Vagina (tissue), 2 donors: ENCODE data around the gene ACOXL. TPM values are rescaled to one million over a fixed set of nuclear protein-coding genes. Genes with fewer than 3 reads are reported as not detected.
A peak's percentile ranks its signal among the peaks of the same experiment; 100 is the strongest.

Source experiments
- DNase-seq, 2 donors: peaks; one replicate each; pipeline ENCODE4 v3.0.0-alpha.2; 2017; ENCODE audit errors: extremely low spot score in 2 of 2
- H3K27ac ChIP-seq: fragments of 200-600 bp; sonication (generic); one replicate; pipeline ENCODE4 v1.5.1; 2019
- H3K27me3 ChIP-seq: fragments of 200-600 bp; sonication (generic); one replicate; pipeline ENCODE4 v1.5.1; 2019
- H3K36me3 ChIP-seq, 2 donors: fragments of 200-600 bp; sonication (generic); one replicate each; pipeline ENCODE4 v1.5.1; 2017 to 2019
- H3K4me1 ChIP-seq: fragments of 200-600 bp; sonication (generic); one replicate; pipeline ENCODE4 v1.5.1; 2019
- H3K4me3 ChIP-seq, 2 donors: fragments of 200-600 bp; sonication (generic); 1 replicate in 1 of 2; 2 replicates in 1 of 2; pipeline ENCODE4 v1.5.1; 2016 to 2019
- H3K9me3 ChIP-seq: fragments of 200-600 bp; sonication (generic); one replicate; pipeline ENCODE4 v1.5.1; 2019
- CTCF ChIP-seq, 3 experiments: fragments of 450-650 bp in 2 of 3; fragments of 200-600 bp in 1 of 3; sonication (generic) in 1 of 3; IDR thresholded peaks; one replicate each; pipeline ENCODE4 v1.5.1; 2017 to 2019; ENCODE audit warnings: antibody characterized with exemption in 3 of 3, mild to moderate bottlenecking in 2 of 3, moderate library complexity in 2 of 3
- POLR2A ChIP-seq, 2 donors: fragments of 450-650 bp; IDR thresholded peaks; one replicate each; pipeline ENCODE4 v1.6.1; 2017; ENCODE audit warnings: antibody characterized with exemption in 2 of 2, mild to moderate bottlenecking in 2 of 2, moderate library complexity in 2 of 2
- POLR2AphosphoS5 ChIP-seq, 2 donors: sonication (generic); formaldehyde crosslinking; IDR thresholded peaks; one replicate each; pipeline ENCODE4 v1.9.0; 2017; ENCODE audit warnings: antibody characterized with exemption in 2 of 2, mild to moderate bottlenecking in 2 of 2, low read depth in 1 of 2; ENCODE audit not compliant: insufficient read depth in 1 of 2
- intact Hi-C: fragments of 100-400 bp; cut with DNase I; formaldehyde crosslinking; loops from one replicate; pipeline ENCODE4 v1.15.1; 2023
- total RNA-seq: library from RNA; depleted of rRNA; stranded (reverse); fragments of >200 nt; gene quantifications from one replicate; pipeline ENCODE4 v1.2.3, GENCODE V29; 2016

ACOXL gene
- total RNA-seq, 1 donor from 2014 or later, result not detected

- H3K36me3 ChIP-seq, result no peaks in the 10 kb centered on the region
- intact Hi-C loops, result no loop called here
- TF ChIP-seq CTCF (IDR thresholded peaks at IDR 0.05) (no peak), POLR2AphosphoS5 (IDR thresholded peaks at IDR 0.05; ENCODE audit: insufficient read depth in 1 of 2, low read depth in 1 of 2) (no peak), POLR2A (IDR thresholded peaks at IDR 0.05) (no peak)
- no peaks in the 10 kb centered on the region for H3K4me1 ChIP-seq
- DNase-seq, result peak in 1 of 2 donors; percentile 64
- H3K4me3 ChIP-seq, result no peak overlapping the region
- no peak overlapping the region for H3K27ac ChIP-seq
- no peaks in the 10 kb centered on the region for H3K9me3 ChIP-seq
- no peaks in the 10 kb centered on the region for H3K27me3 ChIP-seq
These were observed 303.6 kb downstream of the ACOXL start for GRCh38 chr2:111035830-111036441.

GRCh38 chr2:111037128-111037527, 304.8 kb downstream of the ACOXL start:
- DNase-seq, result peak in 1 of 2 donors; percentile 52
- intact Hi-C loops, result no loop called here
- no peak overlapping the region for H3K27ac ChIP-seq
- no peaks in the 10 kb centered on the region for H3K9me3 ChIP-seq
- no peaks in the 10 kb centered on the region for H3K4me1 ChIP-seq
- TF ChIP-seq POLR2AphosphoS5 (IDR thresholded peaks at IDR 0.05; ENCODE audit: insufficient read depth in 1 of 2, low read depth in 1 of 2) (no peak), CTCF (IDR thresholded peaks at IDR 0.05) (no peak), POLR2A (IDR thresholded peaks at IDR 0.05) (no peak)
- no peaks in the 10 kb centered on the region for H3K36me3 ChIP-seq
- no peak overlapping the region for H3K4me3 ChIP-seq
- no peaks in the 10 kb centered on the region for H3K27me3 ChIP-seq

- Histone ChIP-seq H3K27ac (no peak overlapping the region), H3K27me3 (no peaks in the 10 kb centered on the region), H3K4me1 (no peaks in the 10 kb centered on the region), H3K36me3 (no peaks in the 10 kb centered on the region), H3K9me3 (no peaks in the 10 kb centered on the region), H3K4me3 (no peak overlapping the region)
- no peak for DNase-seq
- TF ChIP-seq POLR2AphosphoS5 (IDR thresholded peaks at IDR 0.05; ENCODE audit: insufficient read depth in 1 of 2, low read depth in 1 of 2), result no peak
- no peak for TF ChIP-seq CTCF (IDR thresholded peaks at IDR 0.05)
- intact Hi-C loops, result no loop called here
These were observed 307.4 kb downstream of the ACOXL start for GRCh38 chr2:111039628-111040383.

- Histone ChIP-seq H3K27me3 (no peaks in the 10 kb centered on the region), H3K36me3 (no peaks in the 10 kb centered on the region), H3K27ac (no peak overlapping the region), H3K4me1 (no peaks in the 10 kb centered on the region), H3K9me3 (no peaks in the 10 kb centered on the region), H3K4me3 (no peak overlapping the region)
- peak in 1 of 2 donors; percentile 81 for DNase-seq
- intact Hi-C loops, result no loop called here
- TF ChIP-seq CTCF (IDR thresholded peaks at IDR 0.05) (no peak), POLR2AphosphoS5 (IDR thresholded peaks at IDR 0.05; ENCODE audit: insufficient read depth in 1 of 2, low read depth in 1 of 2) (no peak), POLR2A (IDR thresholded peaks at IDR 0.05) (no peak)
These were observed 309.2 kb downstream of the ACOXL start for GRCh38 chr2:111041398-111042202.
